GM18951 (cell line): ENCODE results near the gene HLA-DRA.

Source experiments
- POLR2A ChIP-seq: IDR thresholded peaks from 4 replicates; pipeline ENCODE4 v1.6.1; 2011; ENCODE audit warnings: mild to moderate bottlenecking; ENCODE audit not compliant: insufficient read length, insufficient read depth; ENCODE audit errors: extremely low read depth
- in situ Hi-C: fragments of 300-500 bp; cut with MboI; formaldehyde crosslinking; loops from one replicate; pipeline ENCODE4 v1.12.0; 2022; ENCODE audit warnings: low sequenced_read_pairs, mixed read lengths, inconsistent platforms; ENCODE audit not compliant: unreplicated experiment

HLA-DRA gene

DNA sequence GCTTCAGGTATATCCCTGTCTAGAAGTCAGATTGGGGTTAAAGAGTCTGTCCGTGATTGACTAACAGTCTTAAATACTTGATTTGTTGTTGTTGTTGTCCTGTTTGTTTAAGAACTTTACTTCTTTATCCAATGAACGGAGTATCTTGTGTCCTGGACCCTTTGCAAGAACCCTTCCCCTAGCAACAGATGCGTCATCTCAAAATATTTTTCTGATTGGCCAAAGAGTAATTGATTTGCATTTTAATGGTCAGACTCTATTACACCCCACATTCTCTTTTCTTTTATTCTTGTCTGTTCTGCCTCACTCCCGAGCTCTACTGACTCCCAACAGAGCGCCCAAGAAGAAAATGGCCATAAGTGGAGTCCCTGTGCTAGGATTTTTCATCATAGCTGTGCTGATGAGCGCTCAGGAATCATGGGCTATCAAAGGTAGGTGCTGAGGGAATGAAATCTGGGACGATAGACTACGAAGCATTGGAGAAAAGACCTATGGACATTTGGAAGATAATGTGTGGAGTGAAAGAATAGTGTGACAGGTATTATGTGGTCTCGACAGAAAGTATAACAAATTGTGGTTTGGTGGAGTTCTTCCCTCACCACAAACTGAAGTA, at the start of gene HLA-DRA:
Gene HLA-DRA, plus strand, starts transcription at position 286 of the 613 bp plus-strand sequence. Its CDS starts 64 bp downstream, at position 350.
- peak; percentile 89 for TF ChIP-seq POLR2A
- in situ Hi-C loops: loop anchor here (5.0 kb wide), 1 partner anchor 258 kb away; no protein-coding TSS in a partner anchor

DNA sequence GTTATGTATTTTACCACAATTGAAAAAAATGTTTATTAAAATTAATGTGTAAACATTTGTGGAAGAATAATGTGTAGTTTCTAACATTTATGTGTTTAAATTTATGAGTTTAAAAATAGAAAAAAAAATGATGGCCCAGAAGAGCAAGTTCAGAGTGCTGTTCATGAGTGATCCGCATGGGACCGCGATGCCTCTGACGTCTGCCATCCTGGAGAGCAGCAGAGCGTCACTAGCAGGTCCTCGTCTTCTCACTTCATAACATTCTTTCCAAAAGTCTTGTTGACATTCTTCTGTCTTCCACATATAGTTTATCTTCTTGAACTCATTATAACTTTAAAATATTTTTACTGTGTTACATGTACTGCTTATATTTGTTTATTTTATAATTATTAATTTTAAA, 48.2 kb upstream of the HLA-DRA start:
- in situ Hi-C loops: no loop called here
- no peak for TF ChIP-seq POLR2A

DNA sequence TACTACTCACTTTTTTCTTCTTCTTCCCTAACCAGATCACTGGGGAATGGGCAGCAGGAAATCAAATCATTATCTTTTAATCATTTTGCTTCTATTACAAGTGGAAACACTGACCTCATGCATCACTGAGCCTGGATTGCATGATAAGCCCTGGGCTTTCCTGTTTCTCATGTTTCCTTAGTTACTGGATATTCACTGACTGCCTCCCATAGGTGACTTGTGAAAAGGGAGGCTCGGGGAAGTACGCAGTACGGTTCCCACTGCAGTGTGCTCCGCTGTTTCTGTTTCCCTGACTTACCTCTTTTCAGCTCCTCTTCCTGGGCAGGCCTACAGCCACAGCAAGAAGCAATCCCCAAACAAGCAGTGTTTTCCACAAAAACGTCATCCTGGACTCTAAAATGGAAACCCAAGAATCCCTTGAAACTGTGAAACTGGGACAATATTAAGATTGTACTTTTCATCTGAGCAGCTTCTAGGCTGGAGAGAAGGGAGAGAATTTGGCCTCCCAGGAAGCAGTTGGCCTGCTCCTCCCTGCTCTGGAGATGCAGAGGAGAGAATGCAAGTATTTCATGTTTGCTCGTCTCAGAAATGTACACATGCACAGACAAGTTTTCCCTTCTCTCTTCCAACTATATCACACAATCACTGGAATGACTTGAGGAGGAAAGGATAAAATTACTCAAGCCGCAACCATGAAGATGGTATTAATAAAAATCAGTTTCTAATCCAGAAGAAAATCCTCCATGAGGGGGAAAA, 45.8 kb upstream of the HLA-DRA start:
- TF ChIP-seq POLR2A: no peak
- in situ Hi-C loops: no loop called here

DNA sequence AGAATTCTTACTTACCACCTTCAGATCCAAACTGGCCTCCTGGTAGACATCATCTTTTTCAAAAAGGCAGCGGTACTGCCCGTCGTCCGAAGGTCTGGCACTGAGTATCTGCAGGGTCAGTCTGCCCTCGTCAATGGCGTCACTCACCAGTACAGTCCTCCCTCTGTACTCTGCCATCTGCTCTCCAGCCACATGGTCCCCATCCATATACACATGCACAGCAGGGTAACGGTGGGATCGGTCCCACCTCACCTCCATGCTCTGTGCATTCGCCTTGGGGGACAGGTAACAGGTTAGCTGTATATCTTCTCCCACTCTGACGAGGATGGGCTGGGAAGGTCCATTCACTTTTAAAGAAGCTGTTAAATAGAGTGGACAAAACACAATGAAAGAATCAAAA, 43.7 kb upstream of the HLA-DRA start:
- TF ChIP-seq POLR2A: no peak
- in situ Hi-C loops: no loop called here

DNA sequence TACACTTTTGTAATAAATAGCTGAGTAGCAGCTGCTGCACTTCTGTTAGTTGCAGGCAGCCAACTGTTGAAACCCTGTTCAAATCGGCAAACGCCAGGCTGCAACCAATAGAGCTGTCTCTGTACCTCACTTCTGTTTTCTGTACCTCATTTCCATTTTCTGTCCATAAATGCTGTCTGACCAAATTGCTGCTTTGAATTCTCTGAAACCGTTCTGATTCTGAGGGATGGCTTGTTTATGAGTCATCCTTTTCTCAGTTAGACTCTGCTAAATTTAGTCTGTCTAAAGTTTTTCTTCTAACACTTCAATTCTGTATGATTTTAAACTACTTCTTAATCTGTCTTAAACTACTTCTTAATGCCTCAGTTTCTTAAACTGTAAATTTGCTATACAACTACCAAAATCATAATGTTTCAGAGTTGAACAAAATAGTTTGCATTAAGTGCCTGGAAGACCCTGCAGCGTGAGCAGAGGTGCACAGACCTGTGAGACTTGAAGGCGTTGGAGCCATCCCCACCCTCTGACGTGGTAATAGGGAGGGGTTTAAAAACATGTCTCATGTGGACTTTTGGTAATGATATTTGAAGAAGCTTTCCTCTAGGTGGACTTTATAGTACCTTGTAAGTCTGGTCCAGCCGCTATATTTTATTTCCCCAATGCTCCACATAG, 42.3 kb upstream of the HLA-DRA start:
- in situ Hi-C loops: no loop called here
- TF ChIP-seq POLR2A: no peak

DNA sequence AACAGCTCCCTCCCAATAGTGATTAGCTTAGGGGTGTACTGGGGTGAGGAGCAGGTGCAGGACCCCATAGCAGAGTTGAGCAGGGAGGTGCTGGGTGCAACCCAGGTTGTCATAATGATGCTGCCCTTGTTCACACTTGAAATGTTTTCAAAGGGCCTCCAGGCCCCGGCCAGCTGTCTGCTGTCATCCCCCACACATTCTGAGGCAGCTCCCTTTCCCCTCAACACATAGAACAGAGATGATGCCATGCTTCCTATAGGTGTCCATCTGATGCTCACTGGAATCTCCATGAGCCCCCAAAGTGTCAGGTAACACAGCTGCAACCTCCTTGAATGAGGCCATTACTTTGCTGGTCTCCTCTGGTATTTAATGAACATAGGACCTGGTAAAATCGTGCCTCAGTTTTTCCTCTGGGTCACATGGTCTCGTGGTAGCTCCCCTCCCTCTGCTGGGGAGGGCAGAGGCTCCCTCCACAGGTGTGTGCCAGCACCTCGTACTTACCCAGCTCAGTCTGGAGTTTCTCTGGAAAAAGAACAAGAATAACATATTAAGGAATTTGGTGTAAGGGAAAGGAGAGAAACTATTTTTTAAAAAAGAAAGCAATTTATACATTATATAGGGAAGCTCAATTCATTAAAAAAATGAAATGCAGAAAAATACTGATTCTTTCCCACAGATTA, 38.3 kb upstream of the HLA-DRA start:
- in situ Hi-C loops: loop anchor here (10.0 kb wide), 1 partner anchor 157 kb away; no protein-coding TSS in a partner anchor
- no peak for TF ChIP-seq POLR2A

DNA sequence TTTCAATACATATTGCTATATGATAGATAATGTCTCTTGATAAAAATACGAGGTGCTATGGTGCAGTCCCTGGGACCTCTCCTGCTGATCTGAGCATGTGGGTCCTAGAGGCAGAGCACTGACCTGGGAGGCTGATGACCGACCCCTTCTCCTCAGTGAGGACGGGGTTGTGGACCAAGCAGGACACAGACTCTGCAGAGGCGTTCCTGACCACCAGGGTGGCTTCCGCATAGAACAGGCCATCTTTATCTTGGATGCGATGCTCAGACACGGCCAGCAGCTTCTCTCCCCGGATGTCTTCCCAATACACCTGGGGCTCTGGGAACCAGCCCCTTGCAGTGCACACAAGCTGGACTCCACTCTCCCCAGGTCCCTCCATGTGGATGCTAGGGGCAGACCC, 36.9 kb upstream of the HLA-DRA start:
- no peak for TF ChIP-seq POLR2A
- in situ Hi-C loops: loop anchor here (10.0 kb wide), 1 partner anchor 158 kb away; no protein-coding TSS in a partner anchor

DNA sequence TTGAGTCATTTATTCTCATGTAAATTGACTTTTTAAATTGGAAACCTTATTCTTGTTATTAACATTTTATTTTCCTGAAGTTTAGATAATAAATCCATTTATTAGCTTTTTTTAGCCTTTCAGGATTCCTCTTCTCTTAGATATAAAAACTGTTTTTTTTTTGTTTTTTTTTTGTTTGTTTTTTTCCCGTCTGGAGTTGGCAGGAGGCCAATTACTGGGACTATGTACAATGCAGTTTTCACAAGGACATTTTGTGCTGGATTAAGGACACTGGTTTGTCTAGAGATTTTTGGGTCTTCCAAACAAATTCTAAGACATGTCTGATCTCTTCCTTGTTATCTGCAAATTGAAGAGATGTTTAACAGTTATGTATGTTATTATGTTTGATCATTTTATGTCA, 34.0 kb upstream of the HLA-DRA start:
- TF ChIP-seq POLR2A: no peak
- in situ Hi-C loops: loop anchor here (10.0 kb wide), 1 partner anchor 161 kb away; no protein-coding TSS in a partner anchor

DNA sequence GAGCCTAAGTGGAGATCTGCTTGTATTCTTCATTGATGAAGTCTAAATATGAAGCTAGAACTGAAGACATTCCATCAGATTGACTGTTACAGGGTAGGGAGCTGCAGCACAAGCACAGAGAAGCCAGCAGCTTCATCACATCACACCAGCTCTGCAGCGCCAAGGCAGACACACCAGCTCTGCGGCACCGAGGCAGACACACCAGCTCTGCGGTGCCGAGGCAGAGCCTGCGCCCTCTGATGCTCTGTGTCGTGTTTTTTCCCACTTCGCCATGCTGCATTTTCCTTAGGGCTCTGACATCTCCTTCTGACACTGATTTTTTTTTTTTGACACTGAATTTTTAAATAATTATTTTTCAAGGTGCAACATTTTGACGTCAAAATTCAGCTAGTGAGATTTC, 33.5 kb upstream of the HLA-DRA start:
- in situ Hi-C loops: loop anchor here (10.0 kb wide), 1 partner anchor 161 kb away; no protein-coding TSS in a partner anchor
- no peak for TF ChIP-seq POLR2A

DNA sequence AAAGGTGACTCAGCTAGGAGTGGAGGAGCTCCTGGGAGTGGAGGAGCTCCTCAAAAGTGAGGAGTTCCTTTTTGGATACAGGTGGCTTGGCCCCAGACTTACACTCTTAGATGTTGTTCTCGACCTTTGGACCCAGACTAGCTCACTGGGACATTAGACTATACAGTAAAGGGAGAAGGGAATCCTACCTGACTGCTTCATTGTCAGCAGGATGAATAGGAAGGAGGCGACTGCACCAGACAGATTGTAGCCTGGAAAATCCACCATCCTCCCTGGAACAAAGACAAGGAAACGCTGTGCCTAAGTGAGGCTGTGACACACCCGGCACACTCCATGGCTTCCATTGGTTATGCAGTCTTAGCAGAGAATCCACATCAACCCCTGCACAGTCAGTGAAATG, 32.8 kb upstream of the HLA-DRA start, which contains the start of gene BTNL2:
Gene BTNL2, minus strand, starts transcription at position 325 of the 400 bp plus-strand sequence. Its CDS starts 58 bp downstream, at position 267.
- no peak for TF ChIP-seq POLR2A
- in situ Hi-C loops: loop anchor here (10.0 kb wide), 1 partner anchor 162 kb away; no protein-coding TSS in a partner anchor

DNA sequence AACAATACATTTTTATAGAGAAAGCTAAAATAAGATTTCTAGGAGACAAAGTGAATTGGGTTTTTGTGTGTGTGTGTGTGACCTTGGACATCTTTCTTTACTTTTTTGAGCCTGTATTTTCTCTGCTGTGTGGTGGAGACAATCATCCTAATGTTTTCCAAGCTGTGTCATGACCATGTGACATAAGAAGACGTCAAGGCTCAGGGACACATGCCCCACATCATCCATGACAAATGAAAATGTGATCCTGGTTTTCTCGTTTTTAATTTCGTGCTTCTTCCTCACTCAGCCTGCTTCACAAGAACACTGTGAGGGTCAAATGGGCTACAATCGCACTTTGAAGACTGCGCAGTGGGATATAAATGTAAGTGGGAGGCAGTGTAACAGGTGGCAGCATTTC, 28.8 kb upstream of the HLA-DRA start:
- in situ Hi-C loops: no loop called here
- TF ChIP-seq POLR2A: no peak

DNA sequence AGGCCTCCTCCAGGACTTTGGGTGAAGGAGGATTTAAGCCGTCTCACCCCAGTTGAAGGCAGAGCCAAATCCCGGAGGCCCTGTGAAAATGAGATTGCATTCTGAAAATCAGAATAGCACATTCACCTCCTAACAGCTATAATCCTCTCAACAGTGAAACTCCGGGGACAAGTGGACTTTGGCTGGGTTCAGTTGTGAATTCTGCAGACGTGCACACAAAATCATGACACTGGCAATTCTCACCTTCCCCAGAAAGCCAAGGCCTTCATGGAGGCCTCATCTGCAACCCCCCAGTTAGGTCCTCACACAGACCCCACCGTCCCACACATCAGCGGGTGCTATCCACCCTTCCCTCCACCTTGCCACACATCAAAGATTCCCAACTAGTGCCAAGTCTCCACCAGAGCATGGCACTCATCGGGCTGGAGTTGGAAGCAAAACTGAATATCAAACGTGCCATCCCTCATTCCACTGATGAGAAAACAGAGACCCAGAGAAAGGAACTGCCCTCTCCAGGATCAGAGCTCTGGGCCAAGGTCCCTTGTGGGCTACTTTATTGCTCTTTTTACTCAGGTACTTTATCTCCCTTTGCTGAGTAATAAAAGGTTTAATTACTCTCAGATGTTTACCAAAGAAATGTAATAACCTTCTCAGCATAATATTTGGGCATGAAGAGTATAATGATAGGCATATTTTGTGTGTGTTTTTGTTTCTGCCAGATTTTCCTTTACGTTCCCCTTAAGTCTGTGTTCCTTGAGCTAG, 27.9 kb upstream of the HLA-DRA start:
- no peak for TF ChIP-seq POLR2A
- in situ Hi-C loops: no loop called here
